GM19035 (cell line): ENCODE data around the gene PLD5.
A peak's percentile ranks its signal among the peaks of the same experiment; 100 is the strongest.
"Not testable (repeated sequence)": the region's sequence is repeated elsewhere in the genome, so short reads cannot be mapped to it uniquely, and the experiment has no call there.

Experiments
- ATAC-seq: cut with Tn5 transposase; IDR thresholded peaks from one replicate; pipeline ENCODE4 v1.9.1; 2021; ENCODE audit not compliant: unreplicated experiment

PLD5 gene

GRCh38 chr1:242506724-242507123, 17.8 kb downstream of the PLD5 start:
- ATAC-seq, result no peak

DNA sequence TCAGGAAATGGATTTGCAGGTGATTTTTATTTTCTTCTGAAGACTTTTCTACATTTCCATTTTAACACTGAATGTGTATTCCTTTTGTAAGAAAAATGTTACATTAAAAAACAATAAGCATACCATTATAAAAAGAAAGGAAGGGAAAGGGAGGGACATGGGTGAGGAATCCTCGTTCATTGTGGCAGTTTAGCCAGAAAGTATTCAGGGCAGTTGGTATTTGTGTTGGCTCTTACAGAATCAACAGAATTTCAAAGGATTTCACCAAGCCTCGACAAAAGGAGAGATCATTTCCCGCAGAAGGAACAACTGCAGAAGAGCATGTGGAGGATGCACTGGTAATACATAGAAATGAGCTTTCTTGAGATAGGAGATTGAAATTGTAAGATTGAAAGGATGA, 35.0 kb downstream of the PLD5 start:
- ATAC-seq, result no peak

- no peak for ATAC-seq
These were observed 46.6 kb downstream of the PLD5 start for GRCh38 chr1:242477944-242478343.

GRCh38 chr1:242470774-242471173, 53.7 kb downstream of the PLD5 start:
- no peak for ATAC-seq

GRCh38 chr1:242468784-242469183, 55.7 kb downstream of the PLD5 start:
- ATAC-seq, result no peak

DNA sequence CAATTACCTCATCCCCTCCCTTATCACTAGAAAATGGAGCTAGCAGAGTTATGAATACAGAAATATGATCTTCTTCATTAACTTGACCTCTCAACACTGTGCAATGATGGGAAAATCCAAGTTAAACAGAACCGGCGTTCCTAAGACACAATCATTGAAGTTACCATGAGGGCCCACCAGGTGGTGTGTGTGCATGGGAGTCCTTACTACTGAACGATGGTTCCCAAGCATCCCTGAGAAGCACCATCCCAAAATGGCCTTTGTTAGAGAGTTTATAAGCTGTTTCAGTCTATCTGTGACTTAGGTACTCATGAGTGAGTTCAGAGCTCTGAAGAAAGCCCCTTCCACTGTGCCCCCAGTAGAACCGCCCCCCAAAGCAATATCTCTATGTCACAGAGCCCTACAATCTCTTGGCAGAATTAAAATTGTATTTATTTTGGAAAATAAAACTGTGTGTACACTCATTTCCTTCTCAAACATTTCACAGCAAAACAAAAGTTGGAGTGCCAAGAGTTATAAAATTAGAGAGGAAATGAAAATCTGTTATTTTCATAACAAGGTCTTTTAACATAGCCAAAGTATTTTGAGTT, 56.8 kb downstream of the PLD5 start:
- peak; percentile 79 for ATAC-seq

- ATAC-seq, result no peak
These were observed 61.6 kb downstream of the PLD5 start for GRCh38 chr1:242462867-242463266.

DNA sequence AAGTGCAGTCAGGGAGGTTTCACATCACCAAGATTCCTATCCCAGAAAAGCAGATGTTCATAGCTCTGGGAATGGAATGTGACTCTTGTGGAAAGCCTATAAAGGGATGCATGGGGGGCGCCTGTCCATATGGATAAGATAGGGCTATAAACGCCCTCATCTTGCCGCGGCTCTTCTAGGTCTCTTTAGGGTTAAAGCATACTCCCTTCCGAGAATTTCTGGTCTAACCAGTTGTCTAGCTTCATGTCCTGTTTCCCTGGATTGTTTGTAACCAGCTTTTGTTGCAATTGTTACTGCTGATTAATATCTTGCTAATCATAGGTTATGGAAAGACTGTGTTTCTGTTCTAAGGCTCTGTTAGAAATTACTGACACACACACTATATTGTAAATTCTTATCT, 64.8 kb downstream of the PLD5 start:
- ATAC-seq, result not testable (repeated sequence)

DNA sequence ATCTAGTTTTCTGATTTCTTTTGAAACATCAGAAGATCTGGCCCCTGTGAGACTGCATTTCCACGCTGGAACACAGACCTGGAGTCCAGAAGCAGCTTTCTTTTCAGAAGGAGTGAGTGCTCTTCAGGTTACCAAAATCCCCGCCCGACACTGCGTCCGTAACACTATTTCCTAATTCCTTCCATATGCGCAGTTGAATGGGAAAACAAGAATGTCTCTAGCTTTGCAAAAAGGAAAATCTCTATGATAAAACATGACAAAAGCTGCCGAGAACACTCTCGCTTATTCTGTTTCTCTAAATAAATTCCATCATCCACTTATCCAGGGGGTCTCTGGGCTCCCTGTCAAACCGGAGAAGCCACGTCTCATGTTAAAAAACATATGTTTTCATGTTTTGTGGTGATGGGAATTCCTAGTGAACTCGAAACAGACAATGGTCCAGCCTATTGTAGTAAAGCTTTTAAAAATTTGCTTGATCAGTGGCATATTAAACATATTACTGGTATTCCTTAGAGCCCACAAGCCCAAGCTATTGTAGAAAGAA, 67.7 kb downstream of the PLD5 start:
- ATAC-seq, result no peak

DNA sequence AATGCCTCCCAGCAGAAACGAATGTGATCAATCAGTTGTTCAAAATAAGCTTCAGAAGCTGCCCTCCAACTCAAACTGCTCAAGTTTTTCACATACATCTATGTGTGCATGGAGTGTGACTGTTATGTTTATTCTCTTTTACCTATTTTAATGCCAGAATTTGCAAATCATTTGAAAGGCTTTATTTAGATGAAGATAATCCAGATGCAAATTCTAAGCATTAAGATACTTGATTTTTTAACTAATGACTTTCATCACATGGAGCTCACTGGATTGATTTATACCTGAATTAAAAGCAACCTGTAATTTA, 69.5 kb downstream of the PLD5 start:
- peak; percentile 9 for ATAC-seq

GRCh38 chr1:242454262-242455051, 70.0 kb downstream of the PLD5 start:
- peak; percentile 64 for ATAC-seq

GRCh38 chr1:242452573-242452972, 71.9 kb downstream of the PLD5 start:
- ATAC-seq, result no peak

DNA sequence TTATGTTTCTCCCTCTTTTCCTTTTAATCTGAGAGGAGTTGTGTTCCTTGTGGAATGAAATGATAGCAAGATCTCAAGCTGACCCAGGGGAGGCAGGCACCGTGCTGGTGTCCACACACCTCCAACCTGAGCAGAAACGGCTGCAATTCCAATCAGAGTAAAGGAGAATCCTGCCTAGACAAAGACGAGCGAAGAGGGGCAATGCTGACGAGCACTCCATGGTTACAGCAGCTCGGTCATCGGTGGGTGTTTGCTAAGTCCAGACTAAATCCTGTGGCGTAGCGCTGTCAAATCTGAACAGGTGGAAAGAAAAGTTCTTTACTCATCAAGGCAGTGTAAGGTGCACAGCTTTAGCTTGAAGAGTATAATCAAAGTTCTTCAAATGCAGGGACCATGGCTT, 74.8 kb downstream of the PLD5 start:
- ATAC-seq, result no peak

DNA sequence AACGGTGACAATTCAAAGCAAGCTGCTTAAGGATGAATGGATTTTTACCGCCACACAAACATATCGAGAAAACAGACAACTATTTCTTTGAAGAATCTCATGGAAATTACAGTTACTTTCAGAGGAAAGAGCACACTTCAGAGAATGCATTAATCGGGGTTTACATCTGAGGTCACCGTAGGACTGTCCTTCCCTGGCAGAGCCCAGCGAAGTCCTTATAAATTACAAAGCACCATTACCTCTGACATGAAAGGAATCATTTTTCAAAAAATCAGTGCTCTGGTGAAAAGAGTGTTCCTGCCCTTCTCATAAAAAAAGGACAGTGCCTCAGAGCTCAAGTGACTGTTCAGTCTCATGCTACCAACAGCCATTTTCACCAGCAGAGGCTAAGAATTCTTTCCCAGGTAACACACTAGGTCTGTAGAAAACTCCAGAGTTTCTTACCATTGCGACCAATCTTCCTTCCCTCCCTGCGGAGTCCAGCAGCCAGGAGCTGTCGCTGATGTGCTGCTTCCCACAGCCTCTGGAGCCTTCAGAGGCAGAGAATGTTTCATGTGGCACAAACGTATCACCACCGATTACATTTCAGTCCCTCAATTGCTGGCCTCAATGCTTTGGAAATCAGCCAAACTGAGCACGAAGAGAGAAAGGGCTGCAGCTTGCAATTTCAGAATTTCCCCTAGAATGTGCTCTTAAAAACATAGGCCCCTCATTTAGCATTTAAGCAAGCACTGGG, 75.4 kb downstream of the PLD5 start:
- ATAC-seq, result no peak

DNA sequence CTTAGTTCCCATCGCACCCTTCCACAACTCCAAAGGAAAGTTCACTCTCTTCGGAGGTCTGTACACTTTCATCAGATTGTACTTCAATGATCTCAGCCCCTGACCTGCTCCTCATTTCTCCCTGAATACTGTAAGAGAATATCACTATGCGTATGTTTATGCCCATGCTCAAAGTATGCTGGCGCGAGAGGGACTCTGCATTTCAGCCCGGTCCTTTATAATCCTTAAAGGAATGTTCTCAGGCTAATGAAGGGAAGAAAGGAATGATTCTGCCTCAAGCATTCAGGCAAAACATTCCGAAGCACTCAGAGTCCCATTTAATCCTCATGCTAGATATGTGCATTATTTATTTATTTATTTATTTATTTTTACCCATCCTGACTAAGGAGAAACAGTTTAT, 76.8 kb downstream of the PLD5 start:
- no peak for ATAC-seq

- no peak for ATAC-seq
These were observed 83.7 kb downstream of the PLD5 start for GRCh38 chr1:242440757-242441156.

DNA sequence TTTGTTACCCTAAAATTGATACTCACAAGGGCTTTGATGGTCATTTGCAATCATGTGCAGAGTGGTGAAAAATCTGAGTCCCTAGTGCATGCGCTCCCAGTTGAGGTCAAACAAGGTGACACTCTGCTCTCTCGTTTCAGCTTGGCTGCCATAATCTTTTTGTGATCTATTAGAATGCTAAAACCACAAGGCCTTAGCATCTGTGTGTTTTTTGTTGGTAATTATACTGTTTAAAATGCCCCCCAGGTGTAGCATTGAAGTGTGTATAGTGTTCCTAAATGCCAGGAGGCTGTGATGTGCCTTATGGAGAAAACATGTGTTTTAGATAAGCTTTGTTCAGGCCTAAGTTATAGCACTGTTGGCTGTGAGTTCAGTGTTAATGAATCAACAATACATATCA, 89.3 kb downstream of the PLD5 start:
- ATAC-seq, result no peak

DNA sequence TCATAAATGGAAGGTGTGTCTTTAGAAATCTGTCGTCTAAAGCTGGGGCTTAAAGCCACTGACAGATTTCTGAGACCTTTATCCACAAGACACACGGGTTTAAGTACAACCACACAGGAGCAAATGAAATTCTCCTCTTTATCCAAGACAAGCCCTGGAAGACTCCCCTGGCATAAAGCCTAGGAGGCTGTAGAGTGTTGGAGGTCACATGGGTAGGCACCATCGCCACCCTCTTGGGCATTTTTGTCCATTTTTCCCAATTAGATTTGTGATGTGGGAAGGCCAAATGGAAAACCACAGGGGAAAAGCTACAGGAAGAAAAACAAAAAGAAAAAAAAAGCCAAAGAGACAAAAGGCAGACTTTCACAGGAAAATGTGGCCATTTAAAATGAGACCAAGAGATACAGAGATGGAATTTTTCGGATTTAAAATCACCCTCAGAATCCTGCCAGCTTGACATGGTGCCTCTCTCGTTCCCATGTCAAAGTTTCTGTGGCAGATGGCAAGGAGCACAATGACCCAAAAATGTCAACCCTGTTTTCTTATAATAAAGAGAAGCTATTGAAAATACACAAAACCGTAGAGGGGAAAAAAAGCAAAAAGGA, 91.9 kb downstream of the PLD5 start:
- no peak for ATAC-seq

DNA sequence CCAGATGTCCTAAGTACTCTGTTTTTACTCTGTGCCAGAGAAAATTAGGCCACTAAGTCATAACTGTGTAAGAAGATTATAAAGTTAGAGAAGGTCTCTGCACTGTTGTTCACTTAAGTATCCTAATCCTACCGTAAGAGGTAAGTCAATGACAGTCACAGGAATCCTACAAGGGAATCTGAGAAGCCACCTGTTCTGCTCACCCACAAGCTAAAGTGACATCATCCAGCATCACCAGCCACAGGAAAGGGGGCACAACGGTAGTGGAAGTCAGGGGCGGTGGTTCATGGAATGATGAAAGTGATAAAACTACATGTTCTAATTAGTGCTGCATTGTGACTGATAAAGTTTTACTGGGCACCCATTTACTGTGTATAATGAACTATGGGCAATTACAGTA, 92.7 kb downstream of the PLD5 start:
- ATAC-seq, result no peak

- no peak for ATAC-seq
These were observed 93.5 kb downstream of the PLD5 start for GRCh38 chr1:242430956-242431355.

DNA sequence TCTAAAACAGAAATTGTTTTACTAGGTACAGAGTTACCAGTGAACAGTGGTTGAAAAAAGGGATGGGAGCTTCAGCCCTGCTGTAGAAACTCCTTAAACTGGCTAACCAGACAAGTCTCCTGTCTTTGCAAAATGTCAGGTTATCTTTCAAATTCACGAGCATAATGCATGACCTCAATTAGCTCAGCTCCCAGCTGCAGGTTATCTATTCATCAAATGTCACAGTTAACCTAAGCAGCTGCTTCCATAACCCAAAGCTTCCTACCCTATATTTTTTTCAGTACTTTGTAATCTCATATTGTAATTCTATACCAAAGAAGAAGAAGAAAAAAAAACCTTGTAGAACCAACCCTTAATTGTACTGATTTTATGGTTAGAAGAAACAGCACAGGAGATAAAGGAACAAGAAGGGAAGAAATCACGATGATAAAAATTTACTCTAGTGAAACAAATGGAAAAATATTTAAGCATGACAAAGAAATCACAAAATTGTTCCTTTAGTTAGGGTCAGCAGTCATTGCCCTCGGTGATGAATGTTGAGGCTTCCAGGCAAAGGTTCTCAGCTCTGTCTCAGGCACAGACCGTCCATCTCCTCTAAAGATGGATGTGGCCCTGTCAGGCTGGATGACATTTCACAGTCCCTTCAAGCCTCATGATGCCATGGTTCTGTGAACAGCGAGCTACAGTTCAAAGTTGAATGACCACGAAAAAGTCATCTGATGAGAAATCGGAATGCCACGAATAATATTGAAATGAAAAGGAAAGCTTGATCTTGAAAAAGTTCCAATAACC, 95.9 kb downstream of the PLD5 start:
- no peak for ATAC-seq
